K562 (cell line): Measurements from ENCODE around the gene ERRFI1. TPM values are rescaled to one million over a fixed set of nuclear protein-coding genes. Genes with fewer than 3 reads are reported as not detected.

Experiments
- ATAC-seq: fragments of 200-7000 bp; cut with Tn5 transposase; 3 replicates; pipeline ENCODE4 v1.9.1; 2020; ENCODE audit warnings: moderate library complexity
- BruUV-seq: library from RNA; stranded (reverse); fragments of 400-500 nt; replicated peaks from 2 replicates; lab custom pipeline; 2021; lab: Mats Ljungman, UMichigan
- CTCF ChIA-PET: fragments of 300-600 bp; formaldehyde crosslinking; extraction: SDS; loops from one replicate; lab custom pipeline; 2021; ENCODE audit warnings: low intra/inter-chr PET ratio; lab: Yijun Ruan, JAX
- POLR2A ChIA-PET: fragments of 300-600, 350-650 bp; sonication (Branson Sonifier 250); formaldehyde crosslinking; extraction: SDS; loops from one replicate; lab custom pipeline; 2021; ENCODE audit warnings: antibody characterized with exemption, inconsistent platforms; lab: Yijun Ruan, JAX
- DNase-seq, 4 experiments: peaks; one replicate each; pipeline versions ENCODE4 v3.0.0 to v3.0.0-alpha.2; 2011 to 2018; ENCODE audit warnings: low spot score in 3 of 4, mixed read lengths in 3 of 4; ENCODE audit errors: extremely low read depth in 1 of 4
- FAIRE-seq: peaks from 2 replicates; lab custom pipeline; 2011; peaks lifted over from hg19 to GRCh38; lab: Jason Lieb, UNC
- H2AFZ ChIP-seq: 2 replicates; pipeline ENCODE4 v1.6.0; 2011; ENCODE audit warnings: low read depth, low read length, control low read depth, inconsistent platforms
- H3K27ac ChIP-seq: fragments of 200-600 bp; 3 replicates; pipeline ENCODE4 v1.8.0; 2011; ENCODE audit warnings: low read depth, mild to moderate bottlenecking, control low read depth, inconsistent platforms, low read length, moderate library complexity, mixed read lengths; ENCODE audit errors: extremely low read depth
- H3K27me3 ChIP-seq, 2 experiments: fragments of 300-600 bp in 1 of 2; 2 replicates in 1 of 2; 3 replicates in 1 of 2; pipeline versions ENCODE4 v1.6.0 to v1.8.0; 2011; ENCODE audit warnings: inconsistent platforms in 2 of 2, low read length in 2 of 2, mild to moderate bottlenecking in 1 of 2, mixed read lengths in 1 of 2, moderate library complexity in 1 of 2; ENCODE audit not compliant: control insufficient read depth in 2 of 2, insufficient read depth in 2 of 2
- H3K36me3 ChIP-seq: fragments of 300-600 bp; 3 replicates; pipeline ENCODE4 v1.8.0; 2011; ENCODE audit warnings: mild to moderate bottlenecking, low read length, inconsistent platforms; ENCODE audit not compliant: control insufficient read depth, insufficient read depth
- H3K4me1 ChIP-seq, 2 experiments: fragments of 200-600 bp in 1 of 2; replicated peaks in 1 of 2; 2 replicates in 1 of 2; 3 replicates in 1 of 2; pipeline versions ENCODE4 v1.5.1 to v1.8.0; 2011; ENCODE audit warnings: inconsistent platforms in 2 of 2, low read length in 2 of 2, mild to moderate bottlenecking in 1 of 2, mixed read lengths in 1 of 2, moderate library complexity in 1 of 2; ENCODE audit not compliant: control insufficient read depth in 2 of 2, insufficient read depth in 2 of 2
- H3K4me2 ChIP-seq: 2 replicates; pipeline ENCODE4 v1.6.1; 2011; ENCODE audit warnings: low read length, control low read depth, inconsistent platforms, mixed read lengths; ENCODE audit not compliant: insufficient read depth
- H3K4me3 ChIP-seq: fragments of 200-600 bp; sonication (generic), shearing (Covaris generic); 2 replicates; pipeline ENCODE4 v1.5.1; 2016; ENCODE audit warnings: control low read depth, inconsistent platforms
- H3K79me2 ChIP-seq: fragments of 200-600 bp; 3 replicates; pipeline ENCODE4 v1.8.0; 2011; ENCODE audit warnings: low read length, inconsistent platforms; ENCODE audit not compliant: control insufficient read depth, insufficient read depth
- H3K9ac ChIP-seq, 2 experiments: 2 replicates each; pipeline versions ENCODE4 v1.6.0 to v1.6.1; 2011; ENCODE audit warnings: low read depth in 2 of 2, low read length in 2 of 2, control low read depth in 1 of 2, inconsistent platforms in 1 of 2, mild to moderate bottlenecking in 1 of 2, mixed read lengths in 1 of 2; ENCODE audit not compliant: insufficient read depth in 1 of 2
- H3K9me1 ChIP-seq: one replicate; pipeline ENCODE4 v1.6.0; 2011; ENCODE audit warnings: inconsistent platforms, mild to moderate bottlenecking, low read length, moderate library complexity; ENCODE audit not compliant: control insufficient read depth, insufficient read depth
- H3K9me3 ChIP-seq: replicated peaks from 2 replicates; pipeline ENCODE4 v1.5.1; 2011; ENCODE audit warnings: low read depth, low read length, inconsistent platforms; ENCODE audit not compliant: control insufficient read depth, insufficient read depth
- H4K20me1 ChIP-seq: replicated peaks from 2 replicates; pipeline ENCODE4 v1.6.1; 2011; ENCODE audit warnings: low read length, inconsistent platforms, mixed read lengths; ENCODE audit not compliant: control insufficient read depth, insufficient read depth
- ADNP ChIP-seq: fragments of 200-800 bp; sonication (Bioruptor generic); IDR thresholded peaks from 2 replicates; pipeline ENCODE4 v1.6.1; 2016; ENCODE audit warnings: missing genetic modification characterization, missing compliant biosample characterization
- ARNT ChIP-seq, 2 experiments: fragments of 450-650 bp; IDR thresholded peaks; 2 replicates each; pipeline ENCODE4 v1.6.1; 2016; ENCODE audit warnings: mild to moderate bottlenecking in 1 of 2
- CBFA2T2 ChIP-seq: fragments of 450-650 bp; conservative IDR thresholded peaks from 2 replicates; pipeline ENCODE4 v1.6.1; 2017; ENCODE audit warnings: mild to moderate bottlenecking
- CHCHD3 ChIP-seq: fragments of 250-450 bp; sonication (Bioruptor Pico); IDR thresholded peaks from 2 replicates; pipeline ENCODE4 v2.1.2; 2022; ENCODE audit warnings: mild to moderate bottlenecking
- POU5F1 ChIP-seq: fragments of 150-350 bp; IDR thresholded peaks from 2 replicates; pipeline ENCODE4 v1.6.1; 2014; ENCODE audit warnings: borderline replicate concordance, low read length, low read depth, mild to moderate bottlenecking; ENCODE audit not compliant: partially characterized antibody
- whole genome bisulfite sequencing: fragments of 100-300 bp; shearing (Covaris generic); methylation state at CpG from one replicate; pipeline ENCODE4 v1.1.6; 2016; ENCODE audit warnings: low coverage, mixed read lengths; ENCODE audit not compliant: insufficient coverage; ENCODE audit errors: missing lambda C conversion rate; 5-methylcytosine and 5-hydroxymethylcytosine counted together
- in situ Hi-C: fragments of 300-500 bp; cut with MboI; formaldehyde crosslinking; loops from 4 replicates; pipeline ENCODE4 v1.15.0; 2018; ENCODE audit warnings: inconsistent platforms, mixed read lengths
- intact Hi-C: fragments of 100-400 bp; cut with micrococcal nuclease; formaldehyde crosslinking; loops from 2 replicates; pipeline ENCODE4 v1.14.2; 2022
- polyA plus RNA-seq, 8 experiments: library from polyadenylated mRNA; depleted of rRNA in 4 of 8; stranded (reverse) in 5 of 8; unstranded in 3 of 8; fragments of >200 nt; fragmentation: Nextera tagmentation in 2 of 8; fragmentation: Illumina TruSeq in 1 of 8; extraction: Ambion mirVana in 2 of 8; extraction: Trizol in 1 of 8; gene quantifications; 2 replicates each; pipeline versions ENCODE4 v1.2.1 to v1.2.3, GENCODE V29; 2011 to 2014; ENCODE audit warnings: inconsistent platforms in 1 of 8, missing spikeins in 1 of 8
- total RNA-seq, 7 experiments: library from RNA; depleted of rRNA in 6 of 7; stranded (reverse); fragments of >200 nt in 6 of 7; fragmentation: Illumina TruSeq in 2 of 7; extraction: Trizol in 2 of 7; gene quantifications; 2 replicates each; pipeline versions ENCODE4 v1.2.1 to v1.2.3, GENCODE V29; 2011 to 2021; ENCODE audit warnings: low replicate concordance in 1 of 7
- TF ChIP-seq, protein P1 (sequence below): fragments of 250-450 bp; sonication (Bioruptor Pico); IDR thresholded peaks from 2 replicates; pipeline ENCODE4 v1.8.0; 2021; ENCODE audit warnings: moderate library complexity, mild to moderate bottlenecking, inconsistent platforms

Gene ERRFI1
- total and polyA plus RNA-seq, 9 of the 15 experiments (the other 6 are each of a cell fraction or from before 2014, with no cell fraction given): 0.67 to 4.4 (median 1.1) TPM

DNA sequence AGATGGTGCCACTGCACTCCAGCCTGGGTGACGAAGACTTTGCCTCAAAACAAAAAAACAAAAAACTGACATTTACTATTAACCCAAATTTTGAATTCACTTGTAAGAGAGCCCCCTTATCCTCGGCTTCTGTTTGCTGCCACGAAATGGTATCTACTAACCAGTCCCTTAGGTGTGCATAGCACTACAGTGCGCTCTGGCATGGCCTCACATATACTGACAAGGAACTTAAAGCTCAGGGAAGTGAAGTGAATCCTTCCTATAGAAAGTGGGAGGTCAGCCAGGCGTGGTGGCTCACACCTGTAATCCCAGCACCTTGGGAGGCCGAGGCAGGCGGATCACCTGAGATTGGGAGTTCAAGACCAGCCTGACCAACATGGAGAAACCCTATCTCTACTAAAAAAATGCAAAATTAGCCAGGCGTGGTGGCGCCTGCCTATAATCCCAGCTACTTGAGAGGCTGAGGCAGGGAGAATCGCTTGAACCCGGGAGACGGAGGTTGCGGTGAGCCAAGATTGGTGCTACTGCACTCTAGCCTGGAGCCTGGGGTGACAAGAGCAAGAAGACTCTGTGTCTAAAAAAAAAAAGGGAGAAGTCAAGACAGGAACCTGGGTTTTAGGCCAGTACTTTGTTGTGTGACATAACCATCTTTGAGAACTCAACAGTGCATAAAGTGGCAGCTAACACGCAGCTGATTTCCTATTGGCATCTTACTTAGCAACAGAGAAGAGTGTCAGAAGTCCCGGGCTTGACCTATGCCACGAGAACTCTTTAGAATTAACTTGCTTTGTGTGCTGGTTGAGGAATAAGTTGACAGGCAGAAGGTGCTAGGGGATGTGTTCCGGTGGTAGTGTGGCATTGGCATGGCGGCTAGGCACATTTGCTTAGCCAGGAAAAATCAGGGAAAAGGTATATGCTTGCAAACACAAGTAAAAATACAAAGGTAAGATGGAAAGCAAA, 16.8 kb downstream of the ERRFI1 start:
- H3K4me1 ChIP-seq: peaks cover 17 to 23% of the 10 kb centered on the region in 2 experiments
- no TSS peak for BruUV-seq
- no peak for ATAC-seq

More for the DNA sequence above, 16.8 kb downstream of the ERRFI1 start:
- H3K79me2 ChIP-seq: no peaks in the 10 kb centered on the region
- no peaks in the 10 kb centered on the region; the same call in 1 of the 2 replicates for H4K20me1 ChIP-seq
- ChIA-PET CTCF (no interaction called here), POLR2A (interaction anchor here (1.2 kb wide), 1 partner anchor 849 kb away, joined by 3 read pairs; no protein-coding TSS in a partner anchor)
- no peak for DNase-seq
- H2AFZ ChIP-seq: no peak overlapping the region
- no peaks in the 10 kb centered on the region for H3K27me3 ChIP-seq
- no peaks in the 10 kb centered on the region for H3K9me3 ChIP-seq
- in situ Hi-C loops (loop anchor here (5.0 to 10.0 kb wide), 2 partner anchors 32 to 345 kb away; no protein-coding TSS in a partner anchor), intact Hi-C loops (no loop called here)
- H3K27ac ChIP-seq: no peak overlapping the region
- peaks cover under 1% of the 10 kb centered on the region; the same call in 1 of the 3 replicates for H3K36me3 ChIP-seq
- 82% methylated on average over 18 of the region's 18 CpGs for WGBS
- H3K9ac ChIP-seq: no peak overlapping the region
- no peak overlapping the region for H3K4me3 ChIP-seq
- no peak for FAIRE-seq
- H3K9me1 ChIP-seq: no peaks in the 10 kb centered on the region
- no peak overlapping the region for H3K4me2 ChIP-seq
- TF ChIP-seq POU5F1 (no peak), CHCHD3 (CRISPR knock-in tag) (no peak), CBFA2T2 (no peak), ADNP (tag) (no peak), ARNT (IDR thresholded peaks at IDR 0.05) (no peak)
- TF ChIP-seq, protein P1, sequence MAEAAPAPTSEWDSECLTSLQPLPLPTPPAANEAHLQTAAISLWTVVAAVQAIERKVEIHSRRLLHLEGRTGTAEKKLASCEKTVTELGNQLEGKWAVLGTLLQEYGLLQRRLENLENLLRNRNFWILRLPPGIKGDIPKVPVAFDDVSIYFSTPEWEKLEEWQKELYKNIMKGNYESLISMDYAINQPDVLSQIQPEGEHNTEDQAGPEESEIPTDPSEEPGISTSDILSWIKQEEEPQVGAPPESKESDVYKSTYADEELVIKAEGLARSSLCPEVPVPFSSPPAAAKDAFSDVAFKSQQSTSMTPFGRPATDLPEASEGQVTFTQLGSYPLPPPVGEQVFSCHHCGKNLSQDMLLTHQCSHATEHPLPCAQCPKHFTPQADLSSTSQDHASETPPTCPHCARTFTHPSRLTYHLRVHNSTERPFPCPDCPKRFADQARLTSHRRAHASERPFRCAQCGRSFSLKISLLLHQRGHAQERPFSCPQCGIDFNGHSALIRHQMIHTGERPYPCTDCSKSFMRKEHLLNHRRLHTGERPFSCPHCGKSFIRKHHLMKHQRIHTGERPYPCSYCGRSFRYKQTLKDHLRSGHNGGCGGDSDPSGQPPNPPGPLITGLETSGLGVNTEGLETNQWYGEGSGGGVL (CRISPR knock-in tag): no peak
